IMR-90 (cell line): ENCODE measurements around the gene MAD2L2. TPM values are rescaled to one million over a fixed set of nuclear protein-coding genes. Genes with fewer than 3 reads are reported as not detected.

ENCODE experiments used
- ATAC-seq: fragments of 200-7000 bp; cut with Tn5 transposase; 2 replicates; pipeline ENCODE4 v1.9.1; 2020; ENCODE audit warnings: low read depth, mild to moderate bottlenecking, moderate library complexity
- BruUV-seq: library from RNA; stranded (reverse); fragments of 400-500 nt; replicated peaks from 2 replicates; lab custom pipeline; 2021; lab: Mats Ljungman, UMichigan
- CTCF ChIA-PET: fragments of 300-600 bp; formaldehyde crosslinking; extraction: SDS; loops from one replicate; lab custom pipeline; 2021; ENCODE audit warnings: antibody characterized with exemption; lab: Yijun Ruan, JAX
- POLR2A ChIA-PET: fragments of 300-600 bp; sonication (Branson Sonifier 250); formaldehyde crosslinking; loops from one replicate; lab custom pipeline; 2022; ENCODE audit warnings: antibody characterized with exemption; ENCODE audit not compliant: unreplicated experiment; lab: Charles Lee
- DNase-seq: peaks from one replicate; pipeline ENCODE4 v3.0.0; 2013
- H2AFZ ChIP-seq: replicated peaks from 2 replicates; pipeline ENCODE3; 2013; ENCODE audit warnings: low read length, mild to moderate bottlenecking; ENCODE audit not compliant: poor library complexity
- H2AK5ac ChIP-seq: 2 replicates; pipeline ENCODE4 v1.6.1; 2013; ENCODE audit warnings: low read depth, low read length, inconsistent platforms
- H2AK9ac ChIP-seq: replicated peaks from 2 replicates; pipeline ENCODE3; 2013; ENCODE audit warnings: mild to moderate bottlenecking, low read depth, low read length, moderate library complexity; ENCODE audit not compliant: poor library complexity
- H2BK120ac ChIP-seq: 2 replicates; pipeline ENCODE4 v1.6.1; 2013; ENCODE audit warnings: low read depth, low read length, inconsistent platforms
- H2BK15ac ChIP-seq: 3 replicates; pipeline ENCODE4 v1.6.1; 2013; ENCODE audit warnings: low read depth, low read length, inconsistent platforms
- H2BK20ac ChIP-seq: 2 replicates; pipeline ENCODE4 v1.6.1; 2013; ENCODE audit warnings: low read depth, mild to moderate bottlenecking, inconsistent platforms, low read length, moderate library complexity
- H2BK5ac ChIP-seq: 2 replicates; pipeline ENCODE4 v1.6.1; 2013; ENCODE audit warnings: mild to moderate bottlenecking, low read depth, low read length, inconsistent platforms; ENCODE audit not compliant: poor library complexity, severe bottlenecking
- H3K14ac ChIP-seq: replicated peaks from 2 replicates; pipeline ENCODE4 v1.6.1; 2013; ENCODE audit warnings: low read depth, low read length, inconsistent platforms
- H3K18ac ChIP-seq: 2 replicates; pipeline ENCODE4 v1.6.1; 2013; ENCODE audit warnings: low read depth, low read length, control low read depth
- H3K23ac ChIP-seq: 2 replicates; pipeline ENCODE4 v1.6.1; 2013; ENCODE audit warnings: low read depth, low read length, inconsistent platforms
- H3K27ac ChIP-seq: 2 replicates; pipeline ENCODE4 v1.5.1; 2013; ENCODE audit warnings: mild to moderate bottlenecking, control low read depth, low read length; ENCODE audit not compliant: insufficient read depth
- H3K27me3 ChIP-seq: 2 replicates; pipeline ENCODE4 v1.6.1; 2013; ENCODE audit warnings: low read length; ENCODE audit not compliant: control insufficient read depth, insufficient read depth
- H3K36me3 ChIP-seq: 2 replicates; pipeline ENCODE4 v1.6.1; 2013; ENCODE audit warnings: low read length, mixed read lengths; ENCODE audit not compliant: control insufficient read depth, insufficient read depth
- H3K4ac ChIP-seq: 2 replicates; pipeline ENCODE4 v1.6.1; 2013; ENCODE audit warnings: low read depth, low read length, inconsistent platforms
- H3K4me1 ChIP-seq: 2 replicates; pipeline ENCODE4 v1.6.1; 2013; ENCODE audit warnings: low read length, mixed read lengths; ENCODE audit not compliant: control insufficient read depth, insufficient read depth
- H3K4me2 ChIP-seq: 2 replicates; pipeline ENCODE4 v1.6.1; 2013; ENCODE audit warnings: low read depth, mild to moderate bottlenecking, control low read depth, low read length, moderate library complexity
- H3K4me3 ChIP-seq: 2 replicates; pipeline ENCODE4 v1.5.1; 2013; ENCODE audit warnings: low read depth, mild to moderate bottlenecking, control low read depth, low read length, moderate library complexity; ENCODE audit not compliant: insufficient read depth
- H3K56ac ChIP-seq: 2 replicates; pipeline ENCODE4 v1.6.1; 2013; ENCODE audit warnings: low read length, inconsistent platforms; ENCODE audit not compliant: insufficient read depth; ENCODE audit errors: extremely low read depth
- H3K79me1 ChIP-seq, 2 experiments: 2 replicates each; pipeline ENCODE4 v1.6.1; 2013; ENCODE audit warnings: low read length in 2 of 2, inconsistent platforms in 1 of 2, low read depth in 1 of 2
- H3K9ac ChIP-seq: 2 replicates; pipeline ENCODE4 v1.6.1; 2013; ENCODE audit warnings: low read depth, low read length, control low read depth
- H3K9me1 ChIP-seq: 2 replicates; pipeline ENCODE4 v1.6.1; 2013; ENCODE audit warnings: low read length, inconsistent platforms; ENCODE audit not compliant: insufficient read depth
- H3K9me3 ChIP-seq: 2 replicates; pipeline ENCODE4 v1.6.1; 2013; ENCODE audit warnings: low read length; ENCODE audit not compliant: control insufficient read depth, insufficient read depth
- H4K20me1 ChIP-seq: 2 replicates; pipeline ENCODE4 v1.6.1; 2013; ENCODE audit warnings: low read length, inconsistent platforms; ENCODE audit not compliant: insufficient read depth
- H4K5ac ChIP-seq: 2 replicates; pipeline ENCODE4 v1.6.1; 2013; ENCODE audit warnings: mild to moderate bottlenecking, low read depth, low read length, control low read depth
- H4K8ac ChIP-seq, 2 experiments: 2 replicates each; pipeline ENCODE4 v1.6.1; 2013; ENCODE audit warnings: low read depth in 2 of 2, low read length in 2 of 2, control low read depth in 1 of 2, inconsistent platforms in 1 of 2
- H4K91ac ChIP-seq: 2 replicates; pipeline ENCODE4 v1.6.1; 2013; ENCODE audit warnings: low read depth, low read length, inconsistent platforms; ENCODE audit not compliant: insufficient read depth
- CEBPB ChIP-seq: IDR thresholded peaks from 2 replicates; pipeline ENCODE4 v1.6.1; 2012; ENCODE audit warnings: low read depth, low read length, improper control_type of control experiment
- MAZ ChIP-seq: IDR thresholded peaks from 2 replicates; pipeline ENCODE4 v1.6.1; 2012; ENCODE audit warnings: low read depth, mild to moderate bottlenecking, low read length, improper control_type of control experiment, moderate library complexity, borderline replicate concordance
- POLR2A ChIP-seq: IDR thresholded peaks from 2 replicates; pipeline ENCODE4 v1.6.1; 2012; ENCODE audit warnings: mild to moderate bottlenecking, low read depth, low read length
- WGBS, 2 experiments: methylation state at CpG; one replicate each; pipeline versions ENCODE4 v1.1.5 to v1.1.7; 2013; ENCODE audit warnings: missing lambda C conversion rate in 2 of 2; ENCODE audit not compliant: insufficient read length in 1 of 2; ENCODE audit errors: extremely low coverage in 2 of 2; 5-methylcytosine and 5-hydroxymethylcytosine counted together
- dilution Hi-C: fragments of 300-500 bp; cut with HindIII; formaldehyde crosslinking; loops from one replicate; pipeline ENCODE4 v1.14.3; 2018; ENCODE audit warnings: low sequenced_read_pairs; ENCODE audit not compliant: unreplicated experiment
- in situ Hi-C: fragments of 300-500 bp; cut with MboI; formaldehyde crosslinking; loops from 3 replicates; pipeline ENCODE4 v1.14.3; 2019; ENCODE audit warnings: low sequenced_read_pairs, inconsistent platforms, mixed read lengths
- intact Hi-C: fragments of 100-400 bp; cut with micrococcal nuclease; formaldehyde crosslinking; loops from 2 replicates; pipeline ENCODE4 v1.10.0; 2022
- polyA plus RNA-seq, 3 experiments: library from polyadenylated mRNA; depleted of rRNA; stranded (reverse); fragments of >200 nt; gene quantifications; 2 replicates each; pipeline ENCODE4 v1.2.3, GENCODE V29; 2012; ENCODE audit warnings: low replicate concordance in 1 of 3
- total RNA-seq: library from RNA; depleted of rRNA; stranded (reverse); fragments of >200 nt; gene quantifications from 2 replicates; pipeline ENCODE4 v1.2.3, GENCODE V29; 2012
- TF ChIP-seq, protein P1 (sequence below): fragments of 150-350 bp; IDR thresholded peaks from 2 replicates; pipeline ENCODE4 v1.6.1; 2017; ENCODE audit warnings: mild to moderate bottlenecking, antibody characterized with exemption, low read length, low read depth
- TF ChIP-seq, protein P2 (sequence below): conservative IDR thresholded peaks from 2 replicates; pipeline ENCODE4 v1.5.1; 2012; ENCODE audit warnings: mild to moderate bottlenecking, low read depth, low read length, improper control_type of control experiment

Gene MAD2L2
- total and polyA plus RNA-seq, 2 of the 4 experiments (the other 2 are of a cell fraction): 44.6 to 70.9 TPM

DNA sequence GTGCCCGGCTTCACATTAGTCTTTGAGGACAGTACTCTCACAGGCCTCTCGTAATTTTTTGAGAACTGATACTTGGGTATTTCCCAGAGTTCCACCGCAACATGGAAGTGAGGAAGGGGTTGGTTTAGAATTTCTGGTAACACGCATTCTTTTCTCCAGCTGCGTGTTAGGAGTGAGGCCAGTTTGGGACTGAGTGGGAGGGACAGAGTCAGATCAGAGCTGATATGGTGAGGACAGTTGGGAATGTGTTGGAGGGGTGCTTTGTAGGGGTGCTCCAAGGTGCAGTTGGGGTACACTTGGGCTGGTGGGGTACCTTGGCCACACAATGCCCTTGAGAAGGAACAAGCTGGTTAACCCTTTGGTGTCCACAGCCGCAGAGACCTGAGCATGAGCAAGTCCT, 10.2 kb downstream of the MAD2L2 start:
- in situ Hi-C loops (no loop called here), dilution Hi-C loops (no loop called here), intact Hi-C loops (no loop called here)
- ChIA-PET CTCF (no interaction called here), POLR2A (no interaction called here)
- Histone ChIP-seq H2BK5ac (no peak overlapping the region), H3K9ac (no peak overlapping the region), H3K4me3 (no peak overlapping the region), H4K8ac (no peak overlapping the region), H3K18ac (no peak overlapping the region), H3K23ac (no peak overlapping the region), H4K91ac (no peak overlapping the region), H2AFZ (no peak overlapping the region), H3K4me1 (no peaks in the 10 kb centered on the region), H3K4ac (no peak overlapping the region), H2BK120ac (no peak overlapping the region), H2AK9ac (no peak overlapping the region), H2BK20ac (no peak overlapping the region), H3K9me1 (peaks cover 3% of the 10 kb centered on the region; the same call in 1 of the 2 replicates), H2AK5ac (no peak overlapping the region), H3K27me3 (no peaks in the 10 kb centered on the region), H3K56ac (no peak overlapping the region), H3K4me2 (no peak overlapping the region), H3K27ac (no peak overlapping the region), H3K36me3 (peaks cover 35% of the 10 kb centered on the region), H4K20me1 (no peaks in the 10 kb centered on the region), H3K9me3 (no peaks in the 10 kb centered on the region), H2BK15ac (no peak overlapping the region), H3K14ac (no peak overlapping the region), H4K5ac (no peak overlapping the region), H3K79me1 (no peaks in the 10 kb centered on the region)
- TF ChIP-seq MAZ (no peak), CEBPB (no peak), POLR2A (no peak)
- TF ChIP-seq, protein P1, sequence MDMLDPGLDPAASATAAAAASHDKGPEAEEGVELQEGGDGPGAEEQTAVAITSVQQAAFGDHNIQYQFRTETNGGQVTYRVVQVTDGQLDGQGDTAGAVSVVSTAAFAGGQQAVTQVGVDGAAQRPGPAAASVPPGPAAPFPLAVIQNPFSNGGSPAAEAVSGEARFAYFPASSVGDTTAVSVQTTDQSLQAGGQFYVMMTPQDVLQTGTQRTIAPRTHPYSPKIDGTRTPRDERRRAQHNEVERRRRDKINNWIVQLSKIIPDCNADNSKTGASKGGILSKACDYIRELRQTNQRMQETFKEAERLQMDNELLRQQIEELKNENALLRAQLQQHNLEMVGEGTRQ: no peak
- TF ChIP-seq, protein P2, sequence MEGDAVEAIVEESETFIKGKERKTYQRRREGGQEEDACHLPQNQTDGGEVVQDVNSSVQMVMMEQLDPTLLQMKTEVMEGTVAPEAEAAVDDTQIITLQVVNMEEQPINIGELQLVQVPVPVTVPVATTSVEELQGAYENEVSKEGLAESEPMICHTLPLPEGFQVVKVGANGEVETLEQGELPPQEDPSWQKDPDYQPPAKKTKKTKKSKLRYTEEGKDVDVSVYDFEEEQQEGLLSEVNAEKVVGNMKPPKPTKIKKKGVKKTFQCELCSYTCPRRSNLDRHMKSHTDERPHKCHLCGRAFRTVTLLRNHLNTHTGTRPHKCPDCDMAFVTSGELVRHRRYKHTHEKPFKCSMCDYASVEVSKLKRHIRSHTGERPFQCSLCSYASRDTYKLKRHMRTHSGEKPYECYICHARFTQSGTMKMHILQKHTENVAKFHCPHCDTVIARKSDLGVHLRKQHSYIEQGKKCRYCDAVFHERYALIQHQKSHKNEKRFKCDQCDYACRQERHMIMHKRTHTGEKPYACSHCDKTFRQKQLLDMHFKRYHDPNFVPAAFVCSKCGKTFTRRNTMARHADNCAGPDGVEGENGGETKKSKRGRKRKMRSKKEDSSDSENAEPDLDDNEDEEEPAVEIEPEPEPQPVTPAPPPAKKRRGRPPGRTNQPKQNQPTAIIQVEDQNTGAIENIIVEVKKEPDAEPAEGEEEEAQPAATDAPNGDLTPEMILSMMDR: no peak
- no peak for DNase-seq
- no peak for ATAC-seq
- BruUV-seq: no TSS peak
- 89% methylated on average over 2 of the region's 6 CpGs; no CpG with 5 or more reads in 1 of the 2 experiments for WGBS, 2 experiments
